Glutamatergic neuron (in vitro differentiated cells): Measurements from ENCODE around the gene EDNRA. TPM values are rescaled to one million over a fixed set of nuclear protein-coding genes. Genes with fewer than 3 reads are reported as not detected.

ENCODE experiments used
- DNase-seq: peaks from one replicate; pipeline ENCODE4 v3.0.0; 2022
- H3K27ac Mint-ChIP-seq: one replicate; pipeline ENCODE4 v1.8.0; 2020; ENCODE audit warnings: mild to moderate bottlenecking, mixed read lengths, inconsistent platforms; ENCODE audit not compliant: unreplicated experiment
- H3K27me3 Mint-ChIP-seq: one replicate; pipeline ENCODE4 v1.8.0; 2020; ENCODE audit warnings: mild to moderate bottlenecking, moderate library complexity, mixed read lengths, inconsistent platforms; ENCODE audit not compliant: unreplicated experiment
- H3K36me3 Mint-ChIP-seq: one replicate; pipeline ENCODE4 v1.8.0; 2020; ENCODE audit warnings: mild to moderate bottlenecking, mixed read lengths, inconsistent platforms; ENCODE audit not compliant: unreplicated experiment
- H3K4me1 Mint-ChIP-seq: one replicate; pipeline ENCODE4 v1.8.0; 2020; ENCODE audit warnings: mild to moderate bottlenecking, low read depth, mixed read lengths, inconsistent platforms; ENCODE audit not compliant: unreplicated experiment
- H3K4me3 Mint-ChIP-seq: one replicate; pipeline ENCODE4 v1.8.0; 2020; ENCODE audit warnings: mild to moderate bottlenecking, mixed read lengths, inconsistent platforms; ENCODE audit not compliant: unreplicated experiment
- H3K9me3 Mint-ChIP-seq: one replicate; pipeline ENCODE4 v1.8.0; 2020; ENCODE audit warnings: mild to moderate bottlenecking, moderate library complexity, mixed read lengths, inconsistent platforms; ENCODE audit not compliant: unreplicated experiment
- total RNA-seq: library from RNA; stranded (reverse); fragmentation: NEBNext Ultra II Directional; extraction: Animal tissue kit (Norgen Biotek cat#: 25700); gene quantifications from one replicate; pipeline ENCODE4 v1.2.1, GENCODE V29; 2021; ENCODE audit not compliant: unreplicated experiment
- TF ChIP-seq, protein P1 (sequence below): fragments of 200-600 bp; sonication (generic); IDR thresholded peaks from one replicate; pipeline ENCODE4 v1.5.0; 2021; ENCODE audit not compliant: partially characterized antibody, unreplicated experiment

Gene EDNRA
- total RNA-seq, 1 donor from 2014 or later = not detected

DNA sequence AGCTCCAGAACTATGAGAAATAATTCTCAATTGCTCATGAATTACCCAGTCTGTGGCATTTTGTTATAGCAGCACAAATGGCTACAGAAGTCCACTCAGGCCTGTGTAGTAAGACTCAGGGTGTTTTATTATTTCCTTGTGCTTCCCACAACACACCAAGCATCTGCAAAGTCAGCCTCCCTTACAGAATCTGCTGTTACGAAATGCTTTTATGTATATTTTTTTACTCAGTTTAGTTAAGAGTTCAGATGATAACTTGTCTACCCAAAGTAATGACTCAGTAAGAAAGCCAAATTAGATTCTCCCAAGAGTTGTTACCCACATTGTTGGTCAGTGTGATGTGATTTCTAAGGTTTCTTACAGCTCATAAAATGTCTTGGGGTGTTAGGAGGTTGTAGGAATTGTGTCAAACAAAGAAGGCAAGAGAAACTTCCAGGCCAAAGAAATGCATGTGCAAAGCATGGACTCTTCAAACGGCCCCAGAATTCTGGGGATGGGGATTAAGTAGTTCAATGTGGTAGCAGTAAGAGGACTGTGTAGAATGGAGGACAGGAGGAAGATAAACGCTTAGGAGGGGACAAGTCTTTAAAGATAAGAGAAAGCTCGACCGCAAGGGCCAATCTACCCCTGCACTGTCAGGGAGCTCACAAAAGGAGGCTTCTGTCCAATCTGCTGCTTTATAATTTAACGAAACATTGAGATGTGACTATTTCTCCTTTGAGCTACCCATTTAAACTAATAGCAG, 100.9 kb downstream of the EDNRA start:
- Mint-ChIP-seq H3K27ac (no peak overlapping the region), H3K9me3 (peaks cover 3% of the 10 kb centered on the region), H3K4me3 (no peak overlapping the region), H3K27me3 (peaks cover 5% of the 10 kb centered on the region), H3K36me3 (peaks cover 3% of the 10 kb centered on the region), H3K4me1 (no peaks in the 10 kb centered on the region)
- no peak for DNase-seq
- TF ChIP-seq, protein P1, sequence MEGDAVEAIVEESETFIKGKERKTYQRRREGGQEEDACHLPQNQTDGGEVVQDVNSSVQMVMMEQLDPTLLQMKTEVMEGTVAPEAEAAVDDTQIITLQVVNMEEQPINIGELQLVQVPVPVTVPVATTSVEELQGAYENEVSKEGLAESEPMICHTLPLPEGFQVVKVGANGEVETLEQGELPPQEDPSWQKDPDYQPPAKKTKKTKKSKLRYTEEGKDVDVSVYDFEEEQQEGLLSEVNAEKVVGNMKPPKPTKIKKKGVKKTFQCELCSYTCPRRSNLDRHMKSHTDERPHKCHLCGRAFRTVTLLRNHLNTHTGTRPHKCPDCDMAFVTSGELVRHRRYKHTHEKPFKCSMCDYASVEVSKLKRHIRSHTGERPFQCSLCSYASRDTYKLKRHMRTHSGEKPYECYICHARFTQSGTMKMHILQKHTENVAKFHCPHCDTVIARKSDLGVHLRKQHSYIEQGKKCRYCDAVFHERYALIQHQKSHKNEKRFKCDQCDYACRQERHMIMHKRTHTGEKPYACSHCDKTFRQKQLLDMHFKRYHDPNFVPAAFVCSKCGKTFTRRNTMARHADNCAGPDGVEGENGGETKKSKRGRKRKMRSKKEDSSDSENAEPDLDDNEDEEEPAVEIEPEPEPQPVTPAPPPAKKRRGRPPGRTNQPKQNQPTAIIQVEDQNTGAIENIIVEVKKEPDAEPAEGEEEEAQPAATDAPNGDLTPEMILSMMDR = no peak

DNA sequence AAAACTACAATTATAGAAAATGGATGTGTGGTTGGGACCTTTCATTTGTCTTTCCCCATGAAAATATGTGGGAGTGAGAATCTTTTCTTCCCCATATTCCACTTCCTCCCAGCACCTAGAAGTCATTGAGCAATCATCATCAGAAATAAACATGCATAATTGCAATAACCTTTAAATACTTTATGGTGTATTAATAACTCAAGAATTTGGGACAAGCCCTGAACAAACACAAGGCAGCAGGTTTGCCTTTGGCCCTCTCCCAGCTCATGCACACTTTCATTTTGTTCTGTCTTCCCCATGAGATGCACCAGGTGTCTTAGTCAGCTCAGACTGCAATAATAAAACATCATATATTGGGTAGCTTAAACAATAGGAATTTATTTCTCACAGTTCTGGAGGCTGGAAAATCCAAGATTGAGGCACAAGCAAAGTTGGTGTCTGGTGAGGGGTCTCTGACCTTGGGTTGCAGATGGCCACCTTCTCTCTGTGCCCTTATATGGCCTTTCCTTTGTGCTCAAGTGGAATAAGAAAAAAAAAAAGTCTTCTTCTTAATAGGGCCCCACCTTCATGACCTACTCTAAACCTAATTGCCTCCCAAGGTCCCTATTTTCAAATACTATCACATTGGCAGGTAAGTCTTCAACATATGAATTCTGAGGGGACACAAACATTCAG, 101.6 kb downstream of the EDNRA start:
- no peak overlapping the region for H3K4me3 Mint-ChIP-seq
- no peak overlapping the region for H3K27ac Mint-ChIP-seq
- H3K9me3 Mint-ChIP-seq = peaks cover 3% of the 10 kb centered on the region

DNA sequence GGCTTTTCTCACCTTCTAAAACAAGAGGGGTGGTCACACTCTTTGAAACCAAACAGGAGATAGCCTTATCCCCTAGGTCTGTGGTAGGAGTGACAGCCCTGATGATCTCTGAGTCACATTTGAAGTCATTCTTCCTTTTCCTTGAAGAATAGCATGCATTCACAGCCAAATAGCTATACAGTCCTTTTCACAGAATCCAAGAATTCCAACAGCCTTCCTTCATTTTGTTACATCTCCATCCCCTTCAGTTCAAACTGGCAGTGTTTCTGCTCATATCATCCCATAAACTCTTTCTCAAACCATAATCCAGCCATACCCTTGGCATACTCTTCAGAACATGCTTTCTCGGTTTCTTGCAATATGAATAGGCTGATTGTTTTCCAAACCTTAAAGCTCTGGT, 103.0 kb downstream of the EDNRA start:
- Mint-ChIP-seq H3K36me3 (peaks cover 3% of the 10 kb centered on the region), H3K27ac (no peak overlapping the region), H3K9me3 (peaks cover 3% of the 10 kb centered on the region), H3K4me1 (no peaks in the 10 kb centered on the region), H3K4me3 (no peak overlapping the region), H3K27me3 (peaks cover 2% of the 10 kb centered on the region)
- TF ChIP-seq, protein P1 = no peak
- DNase-seq = no peak

More for the DNA sequence above, 101.6 kb downstream of the EDNRA start:
- H3K27me3 Mint-ChIP-seq = peaks cover 2% of the 10 kb centered on the region
- no peak for DNase-seq
- H3K4me1 Mint-ChIP-seq = no peaks in the 10 kb centered on the region
- TF ChIP-seq, protein P1 = no peak
- H3K36me3 Mint-ChIP-seq = peaks cover 3% of the 10 kb centered on the region

GRCh38 chr4:147586032-147586431, 105.1 kb downstream of the EDNRA start:
- no peak overlapping the region for H3K27ac Mint-ChIP-seq
- H3K9me3 Mint-ChIP-seq = peaks cover 3% of the 10 kb centered on the region
- H3K27me3 Mint-ChIP-seq = peaks cover 2% of the 10 kb centered on the region
- peaks cover 3% of the 10 kb centered on the region for H3K36me3 Mint-ChIP-seq
- DNase-seq = no peak
- H3K4me3 Mint-ChIP-seq = no peak overlapping the region
- peaks cover 2% of the 10 kb centered on the region for H3K4me1 Mint-ChIP-seq
- TF ChIP-seq, protein P1 = no peak

DNA sequence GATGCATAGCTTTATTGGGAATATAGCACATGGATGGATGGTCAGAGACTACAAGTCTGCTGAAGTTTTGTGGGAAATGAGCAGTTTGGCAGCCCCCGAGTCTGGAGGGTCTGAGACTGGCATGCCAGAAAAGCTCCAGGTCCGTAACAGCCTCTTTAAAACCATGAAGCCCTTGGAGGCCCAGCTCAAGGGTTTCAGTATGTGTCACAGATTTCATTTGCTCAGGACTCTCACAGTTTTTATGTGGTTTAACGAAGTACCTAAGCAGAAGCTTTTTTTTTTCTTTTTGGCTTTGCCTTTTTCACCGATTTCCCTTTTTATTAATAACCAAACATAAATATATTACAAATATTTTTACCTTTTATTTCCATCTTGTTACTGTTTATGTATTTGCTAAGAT, 105.7 kb downstream of the EDNRA start:
- peaks cover 3% of the 10 kb centered on the region for H3K36me3 Mint-ChIP-seq
- TF ChIP-seq, protein P1 = no peak
- H3K27me3 Mint-ChIP-seq = peaks cover 2% of the 10 kb centered on the region
- peaks cover 3% of the 10 kb centered on the region for H3K9me3 Mint-ChIP-seq
- peaks cover 2% of the 10 kb centered on the region for H3K4me1 Mint-ChIP-seq
- no peak overlapping the region for H3K4me3 Mint-ChIP-seq
- DNase-seq = no peak
- H3K27ac Mint-ChIP-seq = no peak overlapping the region
